Loucy (cell line): ENCODE measurements around the gene TXNDC11.

Source experiments
- CTCF ChIP-seq: fragments of 200-600 bp; sonication (generic); conservative IDR thresholded peaks from 2 replicates; pipeline ENCODE4 v1.5.1; 2014; ENCODE audit warnings: mild to moderate bottlenecking, antibody characterized with exemption, low read length
- EZH2phosphoT487 ChIP-seq: fragments of 200-600 bp; IDR thresholded peaks from 2 replicates; pipeline ENCODE4 v1.6.1; 2018; ENCODE audit warnings: antibody characterized with exemption, mild to moderate bottlenecking, moderate library complexity, borderline replicate concordance

- TF ChIP-seq EZH2phosphoT487 (no peak), CTCF (no peak)
Observed at GRCh38 chr16:11650641-11651591, 91.7 kb downstream of the TXNDC11 start.
